NCI-H345 treated with DMSO at 0.1 percent for 48 hours (cell line): ENCODE measurements around the gene ARSB.
A peak's percentile ranks its signal among the peaks of the same experiment; 100 is the strongest.
"Not testable (repeated sequence)": the region's sequence is repeated elsewhere in the genome, so short reads cannot be mapped to it uniquely, and the experiment has no call there.

Experiments
- DNase-seq: peaks from one replicate; lab custom pipeline; 2025; ENCODE audit not compliant: unreplicated experiment; lab: John Stamatoyannopoulos, UW

The ARSB gene

DNA sequence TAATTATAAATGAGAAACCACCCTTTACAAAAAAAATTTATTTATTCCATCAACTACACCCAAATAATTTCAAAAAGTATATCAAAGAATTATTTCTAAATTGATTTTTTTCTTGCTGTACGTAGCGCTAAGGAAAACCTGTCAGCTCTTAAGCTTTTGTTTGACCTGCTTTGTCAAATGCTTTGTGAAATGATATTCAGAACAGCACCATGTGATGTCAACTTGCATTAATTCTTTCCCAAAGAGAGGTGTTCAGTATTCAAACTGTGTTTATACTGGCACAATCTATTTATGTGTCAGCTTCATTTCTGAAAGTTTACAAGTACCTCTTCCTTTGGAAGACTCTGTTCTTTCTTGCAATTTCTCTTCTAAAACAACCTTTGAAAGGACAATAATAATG, 12.0 kb upstream of the ARSB start:
- DNase-seq = no peak

DNA sequence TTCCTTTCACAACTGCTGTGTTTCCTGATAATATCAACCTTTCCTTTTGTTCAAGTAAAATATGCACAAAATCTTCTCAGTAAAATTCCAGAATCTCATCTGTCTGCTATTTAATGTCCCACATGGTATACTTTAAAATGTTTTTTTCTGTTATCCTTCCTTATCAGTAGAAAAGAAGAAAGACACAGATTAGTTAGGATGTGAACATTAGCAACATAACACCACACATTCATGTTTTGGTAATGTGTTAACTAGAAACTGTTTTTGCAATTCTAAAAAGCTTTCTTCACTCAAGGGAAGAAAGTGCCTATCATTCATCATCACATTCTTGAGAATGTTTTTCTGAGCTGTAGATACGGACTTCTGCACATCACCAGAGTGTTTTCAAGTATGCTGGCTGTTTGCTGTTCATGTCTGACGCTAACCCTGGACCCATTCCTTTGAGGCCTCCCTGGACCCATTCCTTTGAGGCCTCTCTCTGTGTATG, 10.5 kb upstream of the ARSB start:
- no peak for DNase-seq

DNA sequence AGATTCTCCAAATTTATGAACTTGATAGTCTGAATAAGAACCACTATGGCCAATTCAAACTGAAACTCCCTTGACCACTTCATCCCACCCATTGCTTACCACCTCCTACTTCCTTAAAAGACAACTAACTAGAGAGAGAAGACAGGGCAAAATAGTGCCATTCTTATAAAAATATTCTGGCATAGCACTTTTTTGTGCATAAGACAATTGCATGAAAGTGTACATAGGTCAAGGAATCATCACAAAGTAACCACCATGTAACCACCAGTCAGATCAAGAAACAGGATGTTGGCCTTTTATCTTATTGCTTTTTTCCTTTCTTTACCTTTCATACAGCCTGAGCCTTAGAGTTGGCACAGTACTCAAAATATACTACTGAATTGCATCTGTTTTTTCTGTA, 8.1 kb upstream of the ARSB start:
- no peak for DNase-seq

DNA sequence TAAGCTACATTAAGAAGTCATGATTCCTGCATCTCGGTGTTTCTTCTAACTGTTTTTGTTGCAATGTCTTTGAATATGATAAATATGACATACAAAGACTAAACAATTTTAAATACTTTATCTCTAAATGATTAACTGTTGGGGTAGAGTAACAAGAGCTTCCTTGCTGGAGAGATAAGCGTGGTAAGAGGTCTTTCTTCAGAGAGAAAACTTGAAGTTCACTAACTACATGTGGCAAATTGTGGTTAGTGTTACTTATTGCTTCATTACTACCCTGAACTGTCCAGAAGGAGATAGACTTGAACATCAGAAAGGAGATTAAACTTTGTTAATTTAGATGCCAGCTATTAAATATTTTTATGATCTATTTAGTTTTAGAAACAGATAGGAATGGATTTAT, 7.0 kb upstream of the ARSB start:
- no peak for DNase-seq

DNA sequence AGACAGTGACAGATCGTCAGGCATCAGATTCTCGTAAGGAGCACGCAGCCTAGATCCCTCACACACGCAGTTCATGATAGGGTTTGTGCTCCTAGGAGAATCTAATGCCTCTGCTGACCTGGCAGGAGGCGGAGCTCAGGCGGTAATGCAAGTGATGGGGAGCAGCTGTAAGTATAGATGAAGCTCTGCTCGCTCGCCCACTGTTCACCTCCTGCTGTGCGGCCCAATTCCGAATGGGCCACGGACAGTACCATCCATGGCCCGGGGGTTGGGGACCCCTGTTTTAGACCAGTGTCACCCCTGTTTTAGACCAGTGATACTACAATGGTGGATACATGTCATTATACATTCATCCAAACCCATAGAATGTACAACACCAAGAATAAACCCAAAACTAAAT, 4.0 kb upstream of the ARSB start:
- no peak for DNase-seq

DNA sequence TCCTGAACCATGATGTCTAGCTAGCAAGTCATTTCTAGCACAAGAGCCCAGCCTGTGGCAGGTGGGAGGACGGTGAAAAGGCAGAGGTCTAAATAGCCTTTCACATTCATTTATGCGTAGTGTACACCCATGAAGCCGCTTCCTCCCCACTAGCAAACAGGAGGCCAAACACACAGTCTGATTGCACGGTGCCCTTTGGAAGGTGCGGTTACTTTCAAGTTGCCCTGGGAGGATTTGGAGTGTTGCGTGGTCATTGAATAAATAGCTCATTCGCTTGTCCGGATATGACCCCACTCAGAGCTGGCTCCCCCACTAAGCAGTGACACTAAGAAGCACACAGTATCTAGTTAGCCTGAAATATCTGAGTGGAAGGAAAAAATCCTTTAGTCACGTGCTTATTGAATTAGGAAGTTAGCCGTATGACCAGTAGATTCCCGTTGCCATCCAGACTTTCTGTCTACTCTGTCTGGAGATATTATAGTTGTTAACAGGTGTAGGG, 664 bp upstream of the ARSB start:
- peak; percentile 32 for DNase-seq

DNA sequence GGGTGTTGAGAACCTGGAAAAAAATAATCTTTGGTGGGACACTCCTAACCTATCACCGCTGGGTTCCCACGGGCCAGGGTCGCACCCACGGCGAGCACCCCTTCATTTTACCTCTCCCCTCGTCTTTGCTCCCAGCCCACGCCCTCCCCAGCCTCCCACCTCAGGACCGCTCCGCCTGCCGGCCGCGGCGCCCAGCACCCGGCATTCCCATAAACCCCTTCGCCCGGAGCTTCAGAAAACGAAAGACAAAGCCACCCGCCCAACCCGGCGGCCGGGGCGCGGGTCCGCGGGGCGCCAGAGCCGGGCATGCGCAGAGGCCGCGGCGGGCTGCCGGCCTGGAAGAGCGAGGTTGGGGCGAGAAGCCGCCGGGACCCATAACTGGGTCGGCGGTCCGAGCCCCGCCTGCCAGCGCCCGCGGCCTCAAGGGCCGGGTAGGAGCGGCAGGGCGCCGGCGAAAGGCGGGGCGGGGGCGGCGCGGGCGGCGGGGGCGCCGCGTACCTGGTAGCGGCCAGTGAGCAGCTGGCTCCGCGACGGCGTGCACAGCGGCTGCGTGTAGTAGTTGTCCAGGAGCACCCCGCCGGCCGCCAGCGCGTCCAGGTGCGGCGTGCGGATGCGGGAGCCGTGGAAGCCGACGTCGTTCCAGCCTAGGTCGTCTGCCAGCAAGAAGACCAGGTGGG, 533 bp downstream of the ARSB start:
- peak; percentile 72 for DNase-seq

DNA sequence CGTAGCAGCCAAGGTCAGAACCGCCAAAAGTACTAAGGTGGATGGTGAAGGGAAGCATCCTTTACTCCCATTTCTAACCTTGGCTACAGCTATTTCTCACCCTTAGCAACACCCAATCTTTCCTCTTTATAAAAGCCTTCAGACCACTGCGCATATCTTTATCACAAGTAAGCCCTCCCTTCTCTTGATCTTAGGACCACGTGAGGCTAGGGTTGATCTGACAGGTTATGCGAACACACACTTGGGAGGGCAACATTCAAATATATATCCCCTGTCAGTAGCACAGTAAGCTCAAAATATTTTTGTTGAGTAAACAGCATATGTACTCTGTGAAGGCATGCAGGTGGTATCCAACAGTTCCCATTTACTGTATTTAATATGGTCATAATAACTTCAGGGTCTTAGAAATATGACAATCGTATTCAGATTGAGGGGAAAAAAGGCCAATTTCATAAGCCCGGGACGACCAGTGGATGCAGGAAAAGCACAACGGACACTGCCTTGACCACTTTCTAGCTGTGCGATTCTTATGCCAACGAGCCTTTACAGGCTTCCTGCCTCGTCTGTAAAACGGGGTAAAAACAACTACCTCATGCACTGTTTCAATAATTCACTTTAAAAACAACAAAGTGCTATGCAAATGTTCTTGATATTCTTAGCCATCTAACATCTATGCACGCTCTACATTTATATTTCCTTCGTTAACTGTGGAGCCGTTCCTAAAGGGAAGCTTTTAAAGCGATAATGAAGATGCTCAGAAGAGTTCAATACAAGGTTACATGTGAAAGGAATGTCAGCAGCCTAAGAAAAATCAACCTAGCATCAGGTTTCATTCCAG, 1.3 kb downstream of the ARSB start:
- DNase-seq = peak; percentile 48

DNA sequence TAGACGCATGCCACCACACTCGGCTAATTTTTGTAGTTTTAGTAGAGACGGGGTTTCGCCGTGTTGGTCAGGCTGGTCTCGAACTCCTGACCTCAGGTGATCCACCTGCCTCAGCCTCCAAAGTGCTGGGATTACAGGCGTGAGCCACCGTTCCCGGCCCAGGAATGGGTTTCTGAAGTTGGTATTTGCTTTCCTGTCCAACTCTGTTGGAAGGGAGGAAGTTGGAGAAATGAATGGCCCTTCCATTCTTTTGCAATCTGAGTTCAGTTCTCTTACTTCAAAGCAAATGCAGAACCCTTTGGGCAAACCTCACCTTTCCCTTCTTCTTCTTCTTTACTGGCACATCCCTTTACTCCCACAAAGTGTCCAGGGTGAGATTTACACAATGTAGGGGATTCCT, 1.9 kb downstream of the ARSB start:
- DNase-seq = not testable (repeated sequence)

DNA sequence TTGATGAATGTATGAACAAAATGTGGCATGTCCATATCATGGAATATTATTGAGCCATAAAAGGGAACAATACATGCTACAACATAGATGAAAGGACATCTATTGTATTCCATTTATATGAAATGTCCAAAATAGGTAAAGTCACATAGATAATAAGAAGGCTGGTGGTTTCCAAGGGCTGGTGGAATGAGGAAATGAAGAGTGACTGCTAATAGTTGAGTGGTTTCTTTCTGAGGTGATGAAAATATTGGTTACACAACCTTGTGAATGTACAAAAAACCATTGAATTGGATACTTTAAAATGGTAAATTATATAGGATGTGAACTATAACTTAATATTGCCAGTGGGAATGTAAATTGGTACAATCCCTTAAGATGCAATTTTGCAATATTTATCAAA, 5.2 kb downstream of the ARSB start:
- DNase-seq = no peak

DNA sequence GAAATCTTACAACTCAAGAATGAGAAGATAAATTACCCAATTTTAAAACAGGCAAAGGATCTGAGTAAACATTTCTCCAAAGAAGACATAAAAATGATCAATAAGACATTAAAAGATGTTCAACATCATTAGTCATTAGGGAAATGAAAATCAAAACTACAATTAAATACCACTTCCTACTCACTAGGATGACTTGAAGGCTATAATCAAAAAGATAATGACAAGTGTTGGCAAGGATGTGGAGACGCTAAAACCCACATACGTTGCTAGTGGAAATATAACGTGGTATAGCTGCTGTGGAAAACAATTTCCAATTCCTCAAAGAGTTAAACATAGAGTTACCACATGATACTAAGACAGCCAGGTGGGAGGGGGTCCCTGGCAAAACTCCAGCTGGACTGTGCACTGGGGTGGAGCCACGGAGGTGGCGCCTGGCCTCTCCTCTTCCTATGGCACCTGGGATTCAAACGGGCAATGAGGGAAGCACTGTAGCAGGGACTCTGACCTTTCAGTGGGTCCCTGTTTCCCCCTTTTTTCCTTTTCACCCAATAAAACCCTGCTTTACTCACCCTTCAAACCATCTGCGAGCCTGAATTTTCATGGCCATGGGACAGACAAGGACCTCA, 5.9 kb downstream of the ARSB start:
- DNase-seq = no peak

DNA sequence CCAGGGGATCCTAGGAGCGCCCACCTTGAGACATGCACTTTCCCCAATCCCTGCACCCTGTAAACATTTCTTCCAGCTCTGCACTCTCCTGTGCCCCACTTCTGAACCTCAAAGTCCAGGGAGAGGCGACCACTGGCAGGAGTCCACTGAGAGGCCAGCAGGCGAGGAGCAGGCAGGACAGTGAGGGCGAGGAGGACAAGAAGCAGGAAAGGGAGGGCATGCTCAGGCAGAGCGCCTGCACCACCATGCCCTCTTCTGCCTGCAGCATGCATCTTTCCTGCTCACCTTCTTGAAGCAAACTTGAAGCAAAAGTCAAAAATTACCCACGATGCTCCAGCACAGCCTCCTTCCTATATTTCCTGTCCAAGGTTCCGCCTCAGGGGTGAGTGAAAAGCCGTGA, 10.1 kb downstream of the ARSB start:
- DNase-seq = no peak

DNA sequence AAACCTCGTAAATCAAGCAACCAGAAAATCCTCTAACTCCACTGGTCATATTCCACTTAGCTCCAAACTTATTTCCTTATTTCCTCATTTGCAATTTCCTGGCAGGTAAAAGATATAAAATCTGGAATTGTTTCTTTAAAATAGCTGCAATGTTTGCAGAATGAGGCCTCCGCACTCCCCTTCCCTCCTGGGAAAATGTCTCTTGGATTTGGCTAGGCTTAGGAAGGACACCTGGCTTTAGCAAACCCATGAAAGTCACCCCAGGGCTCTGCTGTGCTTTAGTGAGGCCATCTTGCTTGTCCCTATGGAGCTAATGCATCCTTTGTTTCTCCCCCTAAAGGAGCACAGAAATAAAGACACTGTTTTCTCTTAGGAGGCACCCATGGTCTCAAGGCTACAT, 10.5 kb downstream of the ARSB start:
- no peak for DNase-seq

DNA sequence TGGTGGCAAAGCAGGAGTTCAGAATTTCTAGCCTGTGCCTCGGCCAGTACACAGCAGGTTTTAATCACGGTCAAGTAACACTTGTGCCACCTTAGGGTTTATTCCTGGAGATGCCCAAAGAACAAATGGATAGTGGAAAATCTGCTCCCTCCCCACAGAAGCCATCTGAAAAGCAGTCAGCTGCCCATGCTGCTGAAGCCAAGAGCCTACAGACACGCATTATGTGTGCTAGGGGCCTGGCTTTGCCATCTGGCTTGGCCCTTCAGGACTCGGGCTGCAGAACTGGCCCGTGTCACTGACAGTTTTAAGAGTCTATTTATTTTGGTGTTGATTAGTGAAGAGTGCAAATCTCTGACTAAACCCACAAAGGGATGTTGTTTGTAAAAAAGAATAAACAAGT, 11.1 kb downstream of the ARSB start:
- no peak for DNase-seq

DNA sequence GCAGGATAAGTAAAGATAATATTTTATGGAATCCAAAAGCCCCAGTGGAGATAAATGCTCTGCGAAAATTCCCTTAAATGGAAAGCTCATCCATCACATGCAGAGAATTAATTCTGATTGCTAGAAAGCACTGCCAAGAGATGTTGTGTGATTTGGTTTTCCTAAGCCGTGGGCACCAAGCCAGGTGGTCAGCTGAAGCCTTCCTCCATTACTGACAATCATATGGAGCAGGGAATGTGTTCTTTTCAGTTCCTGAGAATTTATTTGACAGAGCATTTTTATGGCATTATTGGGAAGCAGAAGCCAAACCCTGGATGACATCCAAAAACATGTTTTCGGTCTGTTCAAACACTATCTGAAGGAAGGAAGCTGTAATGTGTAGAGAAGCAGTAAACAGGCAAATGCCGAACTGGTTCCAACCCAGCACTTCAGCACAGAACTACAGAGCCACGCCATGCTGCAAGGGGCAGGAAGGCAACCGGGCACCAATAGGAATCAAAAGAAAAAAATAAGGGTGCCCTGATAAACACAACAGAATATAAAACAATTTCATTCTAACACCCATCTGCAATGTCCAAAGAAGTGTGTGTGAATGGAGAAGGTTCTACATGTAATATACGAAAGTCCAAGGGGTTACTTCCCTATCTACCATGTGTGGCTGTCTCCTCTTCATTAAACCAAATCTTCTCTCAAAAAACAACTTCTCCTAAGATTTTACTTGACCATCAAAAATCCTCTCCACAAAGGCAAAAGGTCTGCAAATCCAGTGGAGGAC, 12.3 kb downstream of the ARSB start:
- DNase-seq = no peak

DNA sequence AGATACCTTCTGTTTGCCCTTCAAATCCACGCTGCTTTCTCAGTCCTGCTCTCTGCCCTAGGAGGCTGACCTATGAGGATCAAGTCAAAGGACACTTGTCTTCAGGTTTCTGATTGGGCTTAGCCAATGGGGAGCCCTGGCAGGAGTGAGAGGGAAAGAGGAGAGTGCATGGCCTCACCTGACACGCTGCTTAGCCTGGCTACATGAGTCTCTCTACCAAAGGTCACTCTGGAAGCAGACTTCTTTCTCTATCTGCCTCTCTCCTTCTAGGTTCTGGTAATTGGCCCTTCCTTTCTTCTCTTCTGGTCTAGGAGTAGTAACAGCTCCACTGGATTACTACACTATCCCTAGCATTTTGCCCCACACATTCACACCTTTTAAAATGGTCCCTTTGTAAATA, 13.1 kb downstream of the ARSB start:
- DNase-seq = no peak

DNA sequence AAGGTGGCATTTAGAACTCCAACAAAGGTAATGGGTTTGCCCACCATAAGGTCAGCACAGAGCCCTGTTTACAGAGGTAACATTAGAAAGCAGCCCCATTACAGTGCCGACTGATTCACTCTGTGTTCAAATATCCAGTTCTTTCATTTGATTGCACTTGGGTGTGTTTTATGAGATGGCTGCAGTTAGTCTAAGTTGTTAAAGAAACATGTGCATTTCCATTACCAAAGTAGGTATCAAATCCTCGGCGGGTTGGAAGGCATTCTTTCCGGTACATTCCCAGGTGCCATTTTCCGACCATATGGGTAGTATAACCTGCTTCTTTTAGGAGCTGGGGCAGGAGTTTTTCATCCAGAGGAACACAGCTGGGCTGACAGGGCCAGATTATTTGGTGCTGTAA, 16.3 kb downstream of the ARSB start:
- no peak for DNase-seq

DNA sequence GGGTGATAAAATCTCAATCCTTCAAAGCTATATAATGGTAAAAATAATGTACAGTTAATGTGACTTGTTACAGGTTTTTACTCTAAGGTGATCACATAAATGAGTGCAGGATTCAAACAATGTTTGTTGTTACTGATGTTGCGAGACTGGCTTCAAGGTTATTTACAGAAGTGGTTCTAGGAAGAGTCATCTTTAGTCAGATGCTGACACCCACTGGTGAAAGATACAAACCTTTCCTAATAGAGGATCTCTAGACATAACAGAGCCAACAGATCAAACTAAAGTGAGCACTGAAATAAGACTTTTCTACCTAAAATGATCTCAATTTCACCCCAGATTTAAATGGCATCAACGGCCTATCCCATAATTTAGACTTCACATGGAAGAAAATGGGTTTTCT, 20.2 kb downstream of the ARSB start:
- DNase-seq = peak; percentile 33

DNA sequence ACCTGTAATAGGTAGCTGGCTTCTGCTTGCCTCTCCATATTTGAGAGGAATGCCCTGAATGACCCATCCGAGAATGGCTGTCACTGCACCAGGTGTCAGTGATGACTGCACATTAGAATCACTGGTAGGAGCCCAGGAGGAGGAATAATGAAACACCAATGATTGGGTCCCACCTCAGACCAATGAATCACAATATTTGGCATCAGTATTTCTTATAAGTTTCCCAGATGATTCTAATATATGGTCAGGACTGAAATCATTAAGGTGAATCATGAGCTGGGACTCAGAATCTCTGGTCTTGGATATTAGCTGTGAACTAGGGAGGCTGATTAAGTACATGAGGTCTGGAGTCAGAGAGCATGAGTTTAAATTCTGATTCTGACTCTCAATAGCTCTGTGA, 23.4 kb downstream of the ARSB start:
- DNase-seq = no peak

DNA sequence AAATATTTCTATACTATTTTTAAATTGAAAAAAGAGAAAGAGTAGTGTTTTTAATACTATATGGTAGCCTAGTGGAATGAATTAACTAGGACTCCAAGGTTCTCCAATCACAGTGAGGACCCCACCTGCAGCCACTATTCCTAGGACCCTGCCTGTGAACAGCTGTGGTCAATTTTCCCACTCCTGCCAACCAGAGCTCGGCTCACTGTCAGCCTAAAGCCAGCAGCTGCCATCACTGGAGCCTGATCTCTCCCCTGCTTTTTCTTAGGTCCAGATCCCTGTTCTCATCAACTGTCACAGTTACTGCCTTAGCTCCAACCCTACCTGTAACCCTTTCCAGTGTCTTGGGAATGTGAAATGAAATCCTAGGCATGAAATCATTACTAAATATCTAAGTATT, 25.3 kb downstream of the ARSB start:
- DNase-seq = no peak
